Femur (tissue), 1 donor: Measurements from ENCODE around the gene FBN1.
A peak's percentile ranks its signal among the peaks of the same experiment; 100 is the strongest.

ENCODE experiments used
- DNase-seq: peaks from one replicate; pipeline ENCODE4 v3.0.0-alpha.2; 2017

Gene FBN1

GRCh38 chr15:48645558-48646330 lies at the start of gene FBN1:
TSS of gene FBN1 (minus strand) at chr15:48645709. CDS start at chr15:48644769, 940 bp downstream.
- peak; percentile 92 for DNase-seq

GRCh38 chr15:48693484-48693883 lies 48.0 kb upstream of the FBN1 start:
- no peak for DNase-seq

- DNase-seq, result no peak
These were observed 43.0 kb upstream of the FBN1 start for GRCh38 chr15:48688493-48688892.

- no peak for DNase-seq
These were observed 38.7 kb upstream of the FBN1 start for GRCh38 chr15:48683991-48684765.

GRCh38 chr15:48682942-48683651 lies 37.6 kb upstream of the FBN1 start:
- DNase-seq, result no peak

- DNase-seq, result no peak
These were observed 35.8 kb upstream of the FBN1 start for GRCh38 chr15:48681353-48681752.

- no peak for DNase-seq
These were observed 35.3 kb upstream of the FBN1 start for GRCh38 chr15:48680841-48681240.

GRCh38 chr15:48679952-48680351 lies 34.4 kb upstream of the FBN1 start:
- DNase-seq, result no peak

GRCh38 chr15:48678851-48679250 lies 33.3 kb upstream of the FBN1 start:
- DNase-seq, result no peak

- DNase-seq, result no peak
These were observed 32.3 kb upstream of the FBN1 start for GRCh38 chr15:48677821-48678220.

- no peak for DNase-seq
These were observed 29.9 kb upstream of the FBN1 start for GRCh38 chr15:48675436-48675835.

- no peak for DNase-seq
These were observed 29.4 kb upstream of the FBN1 start for GRCh38 chr15:48674876-48675275.

GRCh38 chr15:48672206-48672605 lies 26.7 kb upstream of the FBN1 start:
- DNase-seq, result no peak

- peak; percentile 80 for DNase-seq
These were observed 25.9 kb upstream of the FBN1 start for GRCh38 chr15:48671103-48672022.

- no peak for DNase-seq
These were observed 22.2 kb upstream of the FBN1 start for GRCh38 chr15:48667701-48668100.

GRCh38 chr15:48664436-48664835 lies 18.9 kb upstream of the FBN1 start:
- no peak for DNase-seq

GRCh38 chr15:48657950-48658591 lies 12.6 kb upstream of the FBN1 start:
- peak; percentile 51 for DNase-seq

- no peak for DNase-seq
These were observed 9.3 kb upstream of the FBN1 start for GRCh38 chr15:48654801-48655200.

GRCh38 chr15:48653913-48654670 lies 8.6 kb upstream of the FBN1 start:
- DNase-seq, result no peak

GRCh38 chr15:48653216-48653615 lies 7.7 kb upstream of the FBN1 start:
- DNase-seq, result no peak

- DNase-seq, result no peak
These were observed 7.1 kb upstream of the FBN1 start for GRCh38 chr15:48652510-48653076.
